ENCODE results near the gene ARHGAP20.

The ARHGAP20 gene

GRCh38 chr11:110720431-110721275 is 8.4 kb upstream of the ARHGAP20 start:
- DNase-seq (ENCODE audit: low read depth in 2 of 3, low spot score in 1 of 3): no peak

DNA sequence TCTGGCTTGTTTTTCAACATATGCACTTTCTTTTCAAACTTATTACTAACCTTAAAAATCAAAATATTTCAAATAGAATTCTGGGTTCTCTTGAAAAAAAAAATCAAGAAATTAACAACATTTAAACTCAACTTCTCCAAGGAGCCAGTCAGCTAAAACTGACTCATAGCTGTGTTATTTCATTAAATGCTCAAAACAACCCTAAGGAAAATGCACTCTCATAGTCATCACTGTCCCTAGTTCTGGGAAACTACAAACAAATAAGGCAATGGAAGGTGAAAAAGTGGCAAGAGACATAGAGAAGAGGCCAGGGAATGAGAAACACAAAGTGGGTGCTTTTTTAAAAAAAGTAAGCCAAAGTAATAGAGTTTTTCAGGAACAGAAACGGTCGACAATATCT is 4.1 kb upstream of the ARHGAP20 start:
- DNase-seq (ENCODE audit: low read depth in 2 of 3, low spot score in 1 of 3): no peak

- no peak for DNase-seq (ENCODE audit: low read depth in 2 of 3, low spot score in 1 of 3)
These were observed 3.3 kb upstream of the ARHGAP20 start for GRCh38 chr11:110715541-110715940.

DNA sequence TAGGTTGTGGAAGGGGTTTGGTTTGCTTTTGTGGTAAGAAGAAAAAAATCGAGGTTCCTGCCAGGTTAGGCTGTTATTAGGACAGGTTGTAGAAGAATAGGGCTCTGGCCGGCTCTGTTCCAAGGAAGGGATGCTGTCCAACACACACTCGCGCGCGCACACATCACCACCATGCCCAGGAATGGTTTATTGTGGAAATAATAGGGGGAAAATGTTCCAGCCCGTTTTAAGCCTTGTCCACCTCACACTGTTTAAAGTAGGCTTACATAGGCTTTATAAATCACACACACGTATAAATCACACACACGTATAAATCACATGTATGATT is 1.2 kb upstream of the ARHGAP20 start:
- DNase-seq (ENCODE audit: low read depth in 2 of 3, low spot score in 1 of 3): no peak

DNA sequence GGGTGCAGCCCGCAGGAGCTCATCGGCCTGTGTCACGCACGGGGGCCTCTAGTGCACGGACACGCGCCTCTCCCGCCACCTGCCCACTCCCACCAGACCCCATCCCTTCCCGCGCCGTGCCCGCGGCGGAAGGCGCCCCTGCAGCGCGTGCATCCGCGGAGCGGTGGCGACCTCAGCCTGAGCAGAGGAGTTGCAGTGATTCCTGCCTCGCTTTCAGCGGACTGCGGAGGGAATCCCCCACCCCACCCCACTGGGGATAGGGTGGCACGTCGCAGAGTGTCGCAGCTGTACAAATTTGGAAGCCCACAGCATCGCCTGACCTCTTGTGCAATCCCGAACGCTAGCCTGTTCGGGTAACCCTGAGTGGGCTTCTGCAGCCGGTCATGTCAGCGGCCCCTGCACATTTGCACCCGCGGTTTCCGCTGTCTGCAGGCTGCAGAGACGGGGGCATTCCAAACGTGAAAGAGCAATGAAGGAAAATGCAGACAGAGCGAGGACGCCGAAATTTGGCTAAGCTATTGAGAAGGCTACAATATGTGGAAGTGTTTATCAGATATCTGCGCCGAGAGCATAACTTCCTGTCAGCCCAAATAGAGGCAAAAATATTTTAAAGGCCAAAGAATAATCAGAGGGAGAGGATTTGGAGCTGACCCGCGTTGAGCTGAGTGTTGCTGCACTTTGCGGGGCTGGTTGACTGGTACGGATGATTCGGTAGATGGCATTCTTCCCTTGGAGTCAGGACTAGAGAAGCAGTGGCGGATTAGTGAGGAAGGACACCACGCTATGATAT is 617 bp upstream of the ARHGAP20 start:
- no peak for DNase-seq (ENCODE audit: low read depth in 2 of 3, low spot score in 1 of 3)

DNA sequence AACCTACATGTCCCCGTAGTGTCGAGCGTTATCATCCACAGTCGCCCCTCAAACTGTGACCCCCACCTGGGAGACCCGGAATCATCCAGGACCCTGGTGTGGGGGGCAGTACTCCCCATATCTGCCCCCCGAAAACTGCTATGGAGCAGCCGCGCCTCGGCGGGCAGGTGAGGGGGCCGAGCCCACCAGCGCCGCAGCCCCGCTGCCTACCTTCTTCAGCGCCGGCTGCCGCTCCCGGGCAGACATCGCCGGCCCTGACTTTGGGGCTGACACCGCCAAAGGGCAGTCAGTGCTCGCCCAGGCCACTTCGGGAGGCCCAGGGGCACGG is 825 bp downstream of the ARHGAP20 start:
- no peak for DNase-seq (ENCODE audit: low read depth in 2 of 3, low spot score in 1 of 3)

GRCh38 chr11:110710628-110711381 is 1.4 kb downstream of the ARHGAP20 start:
- no peak for DNase-seq (ENCODE audit: low read depth in 2 of 3, low spot score in 1 of 3)

- DNase-seq (ENCODE audit: low read depth in 2 of 3, low spot score in 1 of 3): no peak
These were observed 7.9 kb downstream of the ARHGAP20 start for GRCh38 chr11:110704210-110704864.

DNA sequence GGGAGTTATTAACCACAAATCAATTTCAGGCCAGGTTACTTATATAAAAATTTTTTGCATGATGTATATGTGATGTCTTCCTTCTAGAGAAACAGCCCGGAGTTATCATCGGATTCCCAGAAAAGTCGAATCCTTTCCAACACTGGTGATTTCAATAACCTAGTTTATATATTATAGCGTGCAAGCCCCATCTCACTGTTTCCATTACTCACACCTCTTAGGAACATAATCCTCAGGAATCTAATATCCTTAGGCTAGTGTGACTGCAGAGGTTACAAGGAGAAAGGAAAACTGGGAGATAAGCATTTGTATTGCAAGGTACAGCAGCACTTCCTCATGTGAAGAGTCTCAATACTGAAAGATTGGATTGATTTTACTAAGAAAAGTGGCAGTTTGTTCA is 20.3 kb downstream of the ARHGAP20 start:
- DNase-seq (ENCODE audit: low read depth in 2 of 3, low spot score in 1 of 3): no peak

DNA sequence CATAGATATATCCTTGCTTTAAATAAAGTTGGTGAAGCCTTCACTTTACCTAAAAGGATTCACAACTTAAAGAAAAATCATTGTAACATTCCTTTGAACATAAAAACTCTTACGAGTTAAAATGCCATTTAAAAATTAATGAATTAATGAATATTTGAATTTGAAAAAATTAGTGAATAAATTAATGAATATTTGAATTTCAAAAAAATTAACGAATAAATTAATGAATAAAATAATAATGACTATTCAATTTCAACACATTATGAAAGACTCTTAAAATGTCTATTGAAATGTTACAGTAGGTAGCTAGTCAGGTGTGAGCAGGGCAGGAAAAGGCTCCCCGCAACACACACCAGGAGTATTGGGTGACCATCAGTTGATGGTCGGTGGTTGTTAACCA is 22.9 kb downstream of the ARHGAP20 start:
- no peak for DNase-seq (ENCODE audit: low read depth in 2 of 3, low spot score in 1 of 3)

- DNase-seq (ENCODE audit: low read depth in 2 of 3, low spot score in 1 of 3): no peak
These were observed 32.8 kb downstream of the ARHGAP20 start for GRCh38 chr11:110679323-110679975.

- DNase-seq (ENCODE audit: low read depth in 2 of 3, low spot score in 1 of 3): no peak
These were observed 36.7 kb downstream of the ARHGAP20 start for GRCh38 chr11:110675548-110675947.

GRCh38 chr11:110665689-110666465 is 46.4 kb downstream of the ARHGAP20 start:
- no peak for DNase-seq (ENCODE audit: low read depth in 2 of 3, low spot score in 1 of 3)

GRCh38 chr11:110655967-110656366 is 56.3 kb downstream of the ARHGAP20 start:
- DNase-seq (ENCODE audit: low read depth in 2 of 3, low spot score in 1 of 3): no peak

- no peak for DNase-seq (ENCODE audit: low read depth in 2 of 3, low spot score in 1 of 3)
These were observed 57.8 kb downstream of the ARHGAP20 start for GRCh38 chr11:110654456-110654855.

GRCh38 chr11:110645253-110645652 is 67.0 kb downstream of the ARHGAP20 start:
- no peak for DNase-seq (ENCODE audit: low read depth in 2 of 3, low spot score in 1 of 3)

DNA sequence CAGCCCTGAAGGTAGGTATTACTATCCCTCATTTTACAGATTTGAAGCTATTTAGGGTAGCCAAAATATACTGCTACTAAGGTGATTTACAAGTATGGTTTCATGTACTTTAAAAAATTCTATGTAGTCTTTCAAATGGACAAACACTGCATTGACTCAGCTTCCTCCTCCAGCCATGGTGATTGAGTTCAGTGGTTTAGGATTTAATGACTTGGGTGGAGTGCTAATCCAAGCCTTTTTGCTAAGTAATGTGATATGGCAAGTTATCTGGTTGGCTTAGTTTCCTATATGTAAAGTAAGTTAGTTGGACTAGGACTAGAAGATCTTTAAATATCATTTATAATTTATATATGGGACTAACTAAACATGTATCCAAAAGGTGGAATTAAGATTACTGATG is 77.9 kb downstream of the ARHGAP20 start:
- DNase-seq (ENCODE audit: low read depth in 2 of 3, low spot score in 1 of 3): no peak

DNA sequence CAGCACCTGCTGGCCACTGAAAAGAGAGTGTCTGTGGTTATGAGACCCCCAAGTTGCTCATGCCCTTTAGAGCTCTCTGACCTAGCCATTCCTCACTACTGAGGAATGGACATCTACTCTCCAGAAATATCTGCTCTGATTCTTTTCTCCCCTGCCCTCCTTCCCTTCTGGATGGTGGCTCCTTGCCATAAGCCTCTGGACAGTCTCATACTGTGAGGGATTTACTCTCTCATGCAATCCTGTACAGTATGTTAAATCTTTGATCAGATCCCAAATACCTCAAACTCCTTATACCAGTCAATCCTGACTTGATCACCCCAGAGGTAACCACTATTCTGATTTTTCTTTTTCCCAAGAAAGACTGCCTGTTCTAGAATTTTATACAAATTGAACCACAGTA is 80.7 kb downstream of the ARHGAP20 start:
- no peak for DNase-seq (ENCODE audit: low read depth in 2 of 3, low spot score in 1 of 3)

GRCh38 chr11:110629594-110629993 is 82.6 kb downstream of the ARHGAP20 start:
- no peak for DNase-seq (ENCODE audit: low read depth in 2 of 3, low spot score in 1 of 3)

GRCh38 chr11:110621826-110622225 is 90.4 kb downstream of the ARHGAP20 start:
- DNase-seq (ENCODE audit: low read depth in 2 of 3, low spot score in 1 of 3): no peak

All from stimulated activated CD4-positive, alpha-beta T cell treated with anti-CD3 and anti-CD28 coated beads, Interleukin-12 subunit alpha, Interleukin-12 subunit beta, amount 100 ng/mL, for 48 hours (primary cell).